Measurements from ENCODE around the gene CYP51A1. TPM values are rescaled to one million over a fixed set of nuclear protein-coding genes. Genes with fewer than 3 reads are reported as not detected.
"Not testable (repeated sequence)": the region's sequence is repeated elsewhere in the genome, so short reads cannot be mapped to it uniquely, and the experiment has no call there.

CYP51A1 gene
- polyA plus RNA-seq, 2 donors, result 27.9 to 40.8 TPM

DNA sequence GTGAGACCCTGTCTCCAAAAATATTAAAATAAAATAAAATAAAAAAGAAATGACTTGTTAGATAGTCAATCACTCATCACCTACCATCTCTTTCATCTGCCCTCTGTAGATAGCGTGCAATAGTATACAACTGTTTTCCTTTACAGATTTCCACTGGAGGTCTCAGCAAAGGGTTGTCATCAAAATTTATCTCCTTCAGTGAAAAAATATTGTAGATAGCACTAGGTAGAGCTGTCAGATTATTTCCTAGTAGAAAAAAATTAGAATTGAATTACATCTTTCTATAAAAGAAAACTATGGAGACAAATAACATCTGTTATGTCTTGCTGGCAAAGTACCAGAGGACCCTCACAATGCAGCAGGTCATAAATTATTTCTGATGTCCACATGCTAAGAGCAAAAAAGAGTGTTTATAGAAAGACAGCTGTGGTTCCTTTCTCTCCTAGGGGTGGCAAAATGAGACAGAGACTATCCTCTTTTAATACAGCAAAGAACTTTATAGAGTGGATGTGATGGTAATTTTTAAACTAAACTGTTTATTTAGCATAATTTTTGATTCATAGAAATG lies 16.3 kb upstream of the CYP51A1 start:
- Histone ChIP-seq H3K27me3 (ENCODE audit: control insufficient read depth in 1 of 2, insufficient read depth in 2 of 2, low read length in 2 of 2) (no peaks in the 10 kb centered on the region), H3K27ac (ENCODE audit: low read depth in 2 of 2, low read length in 1 of 2) (no peak overlapping the region), H3K4me3 (ENCODE audit: low read depth in 1 of 2, low read length in 2 of 2) (no peak overlapping the region), H3K36me3 (ENCODE audit: control insufficient read depth in 2 of 2, insufficient read depth in 2 of 2, low read length in 1 of 2) (no peaks in the 10 kb centered on the region), H3K4me1 (ENCODE audit: control insufficient read depth in 2 of 2, insufficient read depth in 2 of 2, low read length in 1 of 2) (no peaks in the 10 kb centered on the region), H3K9me3 (ENCODE audit: control insufficient read depth in 2 of 2, insufficient read depth in 1 of 2, low read depth in 1 of 2, low read length in 1 of 2) (no peaks in the 10 kb centered on the region)
- WGBS, 2 donors, result 79 to 80% methylated on average over 1 of the region's 1 CpG

DNA sequence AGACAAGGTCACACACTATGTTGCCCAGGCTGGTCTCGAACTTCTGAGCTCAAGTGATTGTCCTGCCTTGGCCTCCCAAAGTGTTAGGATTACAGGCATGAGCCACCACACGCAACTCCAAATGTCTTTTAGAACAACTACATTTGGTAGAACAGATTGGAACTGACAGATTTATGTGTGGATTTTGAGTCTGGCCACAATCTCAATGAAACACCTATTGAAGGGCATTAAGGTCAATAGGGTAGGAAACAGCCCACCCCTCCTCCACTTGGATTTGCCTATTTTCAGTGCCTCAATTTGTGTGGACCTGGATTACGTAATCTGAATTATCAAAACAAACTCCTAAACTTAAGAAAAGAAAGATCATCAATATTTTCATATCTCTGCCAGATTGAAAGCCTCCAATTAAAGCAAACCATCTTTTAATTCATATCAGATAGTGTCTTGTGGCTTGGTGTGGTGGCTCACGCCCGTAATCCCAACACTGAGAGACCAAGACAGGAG lies 15.5 kb upstream of the CYP51A1 start:
- Histone ChIP-seq H3K9me3 (ENCODE audit: control insufficient read depth in 2 of 2, insufficient read depth in 1 of 2, low read depth in 1 of 2, low read length in 1 of 2) (no peaks in the 10 kb centered on the region), H3K27ac (ENCODE audit: low read depth in 2 of 2, low read length in 1 of 2) (no peak overlapping the region), H3K4me1 (ENCODE audit: control insufficient read depth in 2 of 2, insufficient read depth in 2 of 2, low read length in 1 of 2) (no peaks in the 10 kb centered on the region), H3K27me3 (ENCODE audit: control insufficient read depth in 1 of 2, insufficient read depth in 2 of 2, low read length in 2 of 2) (no peaks in the 10 kb centered on the region), H3K36me3 (ENCODE audit: control insufficient read depth in 2 of 2, insufficient read depth in 2 of 2, low read length in 1 of 2) (no peaks in the 10 kb centered on the region), H3K4me3 (ENCODE audit: low read depth in 1 of 2, low read length in 2 of 2) (no peak overlapping the region)
- WGBS, 2 donors, result 93 to 96% methylated on average over 5 of the region's 5 CpGs

DNA sequence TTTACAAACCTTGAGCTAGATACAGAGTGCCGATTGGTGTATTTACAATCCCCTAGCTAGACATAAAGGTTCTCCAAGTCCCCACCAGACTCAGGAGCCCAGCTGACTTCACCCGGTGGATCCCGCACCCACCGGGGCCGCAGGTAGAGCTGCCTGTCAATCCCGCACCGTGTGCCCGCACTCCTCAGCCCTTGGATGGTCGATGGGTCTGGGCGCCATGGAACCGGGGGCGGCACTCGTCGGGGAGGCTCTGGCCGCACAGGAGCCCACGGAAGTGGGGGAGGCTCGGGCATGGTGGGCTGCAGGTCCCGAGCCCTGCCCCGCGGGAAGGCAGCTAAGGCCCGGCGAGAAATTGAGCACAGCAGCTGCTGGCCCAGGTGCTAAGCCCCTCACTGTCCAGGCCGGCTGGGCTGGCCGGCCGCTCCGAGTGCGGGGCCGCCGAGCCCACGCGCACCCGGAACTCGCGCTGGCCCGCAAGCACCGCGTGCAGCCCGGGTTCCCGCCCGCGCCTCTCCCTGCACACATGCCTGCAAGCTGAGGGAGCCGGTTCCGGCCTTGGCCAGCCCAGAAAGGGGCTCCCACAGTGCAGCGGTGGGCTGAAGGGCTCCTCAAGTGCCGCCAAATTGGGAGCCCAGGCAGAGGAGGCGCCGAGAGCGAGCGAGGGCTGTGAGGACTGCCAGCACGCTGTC lies 9.1 kb upstream of the CYP51A1 start:
- not testable (repeated sequence) for H3K27ac ChIP-seq (ENCODE audit: low read depth in 2 of 2, low read length in 1 of 2); H3K36me3 ChIP-seq (ENCODE audit: control insufficient read depth in 2 of 2, insufficient read depth in 2 of 2, low read length in 1 of 2); H3K27me3 ChIP-seq (ENCODE audit: control insufficient read depth in 1 of 2, insufficient read depth in 2 of 2, low read length in 2 of 2); H3K4me3 ChIP-seq (ENCODE audit: low read depth in 1 of 2, low read length in 2 of 2); H3K4me1 ChIP-seq (ENCODE audit: control insufficient read depth in 2 of 2, insufficient read depth in 2 of 2, low read length in 1 of 2); H3K9me3 ChIP-seq (ENCODE audit: control insufficient read depth in 2 of 2, insufficient read depth in 1 of 2, low read depth in 1 of 2, low read length in 1 of 2)
- 92 to 93% methylated on average over 45 to 50 of the region's 50 CpGs for WGBS, 2 donors

DNA sequence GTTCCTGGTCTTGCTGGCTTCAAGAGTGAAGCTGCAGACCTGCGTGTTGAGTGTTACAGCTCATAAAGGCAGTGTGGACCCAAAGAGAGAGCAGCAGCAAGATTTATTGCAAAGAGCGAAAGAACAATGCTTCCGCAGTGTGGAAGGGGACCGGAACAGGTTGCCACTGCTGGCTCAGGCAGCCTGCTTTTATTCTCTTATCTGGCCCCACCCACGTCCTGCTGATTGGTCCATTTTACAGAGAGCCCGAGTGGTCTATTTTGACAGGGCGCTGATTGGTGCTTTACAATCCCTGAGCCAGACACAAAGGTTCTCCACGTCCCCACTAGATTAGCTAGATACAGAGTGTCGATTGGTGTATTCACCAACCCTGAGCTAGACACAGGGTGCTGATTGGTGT lies 8.5 kb upstream of the CYP51A1 start:
- H3K4me3 ChIP-seq (ENCODE audit: low read depth in 1 of 2, low read length in 2 of 2); H3K4me1 ChIP-seq (ENCODE audit: control insufficient read depth in 2 of 2, insufficient read depth in 2 of 2, low read length in 1 of 2); H3K27me3 ChIP-seq (ENCODE audit: control insufficient read depth in 1 of 2, insufficient read depth in 2 of 2, low read length in 2 of 2); H3K9me3 ChIP-seq (ENCODE audit: control insufficient read depth in 2 of 2, insufficient read depth in 1 of 2, low read depth in 1 of 2, low read length in 1 of 2); H3K36me3 ChIP-seq (ENCODE audit: control insufficient read depth in 2 of 2, insufficient read depth in 2 of 2, low read length in 1 of 2); H3K27ac ChIP-seq (ENCODE audit: low read depth in 2 of 2, low read length in 1 of 2): not testable (repeated sequence)
- 91 to 94% methylated on average over 9 of the region's 9 CpGs for WGBS, 2 donors

DNA sequence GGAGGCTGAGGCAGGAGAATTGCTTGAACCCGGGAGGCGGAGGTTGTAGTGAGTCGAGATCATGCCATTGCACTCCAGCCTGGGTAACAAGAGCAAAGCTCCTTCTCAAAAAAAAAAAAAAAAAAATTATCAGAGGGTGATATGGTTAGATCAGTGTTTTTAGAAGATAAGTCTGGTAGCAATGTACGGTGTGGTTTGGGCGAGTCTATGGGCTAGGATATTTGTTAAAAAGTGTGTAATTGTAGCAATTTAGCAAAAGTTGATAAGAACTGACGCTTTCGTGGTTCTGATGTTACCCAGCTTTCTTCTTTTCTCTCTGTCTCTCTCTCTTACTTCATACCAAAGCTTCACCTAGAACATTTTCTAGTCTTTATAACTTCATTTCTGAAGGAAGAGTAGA lies 6.9 kb upstream of the CYP51A1 start:
- H3K4me3 ChIP-seq (ENCODE audit: low read depth in 1 of 2, low read length in 2 of 2), result no peak overlapping the region
- H3K36me3 ChIP-seq (ENCODE audit: control insufficient read depth in 2 of 2, insufficient read depth in 2 of 2, low read length in 1 of 2), result no peaks in the 10 kb centered on the region
- no peaks in the 10 kb centered on the region for H3K4me1 ChIP-seq (ENCODE audit: control insufficient read depth in 2 of 2, insufficient read depth in 2 of 2, low read length in 1 of 2)
- H3K9me3 ChIP-seq (ENCODE audit: control insufficient read depth in 2 of 2, insufficient read depth in 1 of 2, low read depth in 1 of 2, low read length in 1 of 2), result no peaks in the 10 kb centered on the region
- H3K27ac ChIP-seq (ENCODE audit: low read depth in 2 of 2, low read length in 1 of 2), result no peak overlapping the region
- 92 to 94% methylated on average over 7 of the region's 7 CpGs for WGBS, 2 donors
- no peaks in the 10 kb centered on the region for H3K27me3 ChIP-seq (ENCODE audit: control insufficient read depth in 1 of 2, insufficient read depth in 2 of 2, low read length in 2 of 2)

DNA sequence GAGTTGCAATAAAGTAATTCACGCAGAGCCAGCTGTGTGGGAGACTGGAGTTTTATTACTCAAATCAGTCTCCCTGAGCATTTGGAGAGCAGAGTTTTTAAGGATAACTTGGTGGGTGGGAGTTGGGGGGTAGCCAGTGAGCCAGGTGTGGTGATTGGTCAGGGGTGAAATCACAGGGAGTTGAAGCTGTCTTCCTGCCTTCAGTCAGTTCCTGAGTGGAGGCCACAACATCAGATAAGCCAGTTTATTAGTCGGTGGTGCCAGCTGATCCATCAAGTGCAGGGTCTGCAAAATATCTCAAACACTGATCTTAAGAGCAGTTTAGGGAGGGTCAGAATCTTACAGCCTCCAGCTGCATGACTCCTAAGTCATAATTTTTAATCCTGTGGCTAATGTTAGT lies 3.3 kb upstream of the CYP51A1 start:
- no peaks in the 10 kb centered on the region for H3K27me3 ChIP-seq (ENCODE audit: control insufficient read depth in 1 of 2, insufficient read depth in 2 of 2, low read length in 2 of 2)
- no peaks in the 10 kb centered on the region for H3K36me3 ChIP-seq (ENCODE audit: control insufficient read depth in 2 of 2, insufficient read depth in 2 of 2, low read length in 1 of 2)
- H3K4me1 ChIP-seq (ENCODE audit: control insufficient read depth in 2 of 2, insufficient read depth in 2 of 2, low read length in 1 of 2), result no peaks in the 10 kb centered on the region
- H3K4me3 ChIP-seq (ENCODE audit: low read depth in 1 of 2, low read length in 2 of 2), result no peak overlapping the region
- H3K9me3 ChIP-seq (ENCODE audit: control insufficient read depth in 2 of 2, insufficient read depth in 1 of 2, low read depth in 1 of 2, low read length in 1 of 2), result no peaks in the 10 kb centered on the region
- no peak overlapping the region for H3K27ac ChIP-seq (ENCODE audit: low read depth in 2 of 2, low read length in 1 of 2)
- 49 to 60% methylated on average over 2 of the region's 2 CpGs for WGBS, 2 donors

DNA sequence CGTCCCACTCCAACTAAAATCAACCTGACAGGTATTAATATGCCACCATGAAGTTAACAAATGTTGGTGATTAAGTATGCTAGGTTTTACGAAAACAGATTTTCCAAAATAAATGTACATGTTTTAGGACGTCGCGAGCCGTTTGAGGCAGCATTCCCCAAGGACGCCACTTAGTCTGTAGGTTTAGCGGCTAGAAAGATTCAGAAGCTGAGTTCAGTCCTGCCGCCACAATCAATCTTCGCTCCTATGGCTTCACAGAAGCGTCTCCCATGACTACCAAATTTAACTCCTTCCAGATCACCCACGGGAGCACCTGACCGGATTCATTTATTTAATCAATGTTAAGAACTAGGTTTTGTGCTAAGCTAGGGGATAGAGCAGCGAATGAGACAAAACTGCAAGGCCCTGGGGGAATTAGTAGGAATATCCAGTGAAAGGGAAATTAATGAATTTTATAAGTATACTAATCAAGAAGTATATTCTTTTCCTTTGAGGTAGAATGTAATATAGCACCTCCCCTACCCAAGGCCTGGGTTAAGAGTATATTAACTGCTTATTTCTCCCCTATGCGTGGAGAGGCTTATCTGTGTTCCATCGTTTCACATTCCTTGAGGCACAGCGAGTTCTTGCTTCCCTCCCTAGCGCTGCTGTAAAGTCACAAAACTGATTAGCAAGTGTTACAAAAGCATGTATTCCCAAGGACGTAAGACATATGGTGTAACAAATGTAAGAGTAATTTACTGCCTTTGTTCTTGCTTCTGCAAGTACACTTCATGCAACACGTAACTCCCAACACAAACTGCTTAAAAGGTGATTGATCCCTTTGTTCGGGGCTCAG lies 994 bp upstream of the CYP51A1 start:
- peak overlapping the region; percentile 83 to 100 for H3K4me3 ChIP-seq (ENCODE audit: low read depth in 1 of 2, low read length in 2 of 2)
- H3K27ac ChIP-seq (ENCODE audit: low read depth in 2 of 2, low read length in 1 of 2), result peak overlapping the region; percentile 95 to 96
- H3K27me3 ChIP-seq (ENCODE audit: control insufficient read depth in 1 of 2, insufficient read depth in 2 of 2, low read length in 2 of 2), result no peaks in the 10 kb centered on the region
- WGBS, 2 donors, result 19 to 25% methylated on average over 21 of the region's 21 CpGs
- H3K4me1 ChIP-seq (ENCODE audit: control insufficient read depth in 2 of 2, insufficient read depth in 2 of 2, low read length in 1 of 2), result no peaks in the 10 kb centered on the region
- H3K36me3 ChIP-seq (ENCODE audit: control insufficient read depth in 2 of 2, insufficient read depth in 2 of 2, low read length in 1 of 2), result peaks cover 0 to 3% of the 10 kb centered on the region in 2 donors
- H3K9me3 ChIP-seq (ENCODE audit: control insufficient read depth in 2 of 2, insufficient read depth in 1 of 2, low read depth in 1 of 2, low read length in 1 of 2), result no peaks in the 10 kb centered on the region

DNA sequence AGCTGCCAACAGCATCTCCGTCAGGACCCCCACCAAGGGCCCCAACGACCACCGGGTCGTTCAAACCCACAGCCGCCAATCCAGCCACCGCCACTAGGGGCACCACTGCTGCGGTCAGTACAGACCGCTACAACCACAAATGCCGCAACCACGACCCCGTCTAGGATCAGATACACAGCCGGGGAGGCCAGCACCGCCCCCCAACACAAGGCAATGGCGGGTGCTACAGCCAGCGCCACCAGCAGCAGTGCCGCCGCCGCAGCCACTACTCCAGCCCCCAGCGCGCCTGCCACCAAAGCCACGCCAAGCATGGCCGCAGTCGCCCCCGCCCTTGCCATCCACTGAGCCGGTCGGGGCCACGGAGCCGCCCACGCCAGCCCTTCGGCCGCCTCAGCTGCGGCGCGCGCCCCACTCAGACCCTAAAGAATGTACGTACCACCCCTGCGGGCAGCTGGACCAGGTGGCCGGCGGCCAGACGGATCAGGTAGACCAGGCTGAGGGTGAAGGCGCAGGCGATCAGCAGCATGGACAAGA lies 473 bp downstream of the CYP51A1 start:
- peak overlapping the region; percentile 95 to 96 for H3K27ac ChIP-seq (ENCODE audit: low read depth in 2 of 2, low read length in 1 of 2)
- no peaks in the 10 kb centered on the region for H3K9me3 ChIP-seq (ENCODE audit: control insufficient read depth in 2 of 2, insufficient read depth in 1 of 2, low read depth in 1 of 2, low read length in 1 of 2)
- H3K4me3 ChIP-seq (ENCODE audit: low read depth in 1 of 2, low read length in 2 of 2), result peak overlapping the region; percentile 83 to 100
- no peaks in the 10 kb centered on the region for H3K4me1 ChIP-seq (ENCODE audit: control insufficient read depth in 2 of 2, insufficient read depth in 2 of 2, low read length in 1 of 2)
- H3K27me3 ChIP-seq (ENCODE audit: control insufficient read depth in 1 of 2, insufficient read depth in 2 of 2, low read length in 2 of 2), result no peaks in the 10 kb centered on the region
- H3K36me3 ChIP-seq (ENCODE audit: control insufficient read depth in 2 of 2, insufficient read depth in 2 of 2, low read length in 1 of 2), result peaks cover 0 to 3% of the 10 kb centered on the region in 2 donors
- WGBS, 2 donors, result 0 to 1% methylated on average over 40 to 42 of the region's 42 CpGs

DNA sequence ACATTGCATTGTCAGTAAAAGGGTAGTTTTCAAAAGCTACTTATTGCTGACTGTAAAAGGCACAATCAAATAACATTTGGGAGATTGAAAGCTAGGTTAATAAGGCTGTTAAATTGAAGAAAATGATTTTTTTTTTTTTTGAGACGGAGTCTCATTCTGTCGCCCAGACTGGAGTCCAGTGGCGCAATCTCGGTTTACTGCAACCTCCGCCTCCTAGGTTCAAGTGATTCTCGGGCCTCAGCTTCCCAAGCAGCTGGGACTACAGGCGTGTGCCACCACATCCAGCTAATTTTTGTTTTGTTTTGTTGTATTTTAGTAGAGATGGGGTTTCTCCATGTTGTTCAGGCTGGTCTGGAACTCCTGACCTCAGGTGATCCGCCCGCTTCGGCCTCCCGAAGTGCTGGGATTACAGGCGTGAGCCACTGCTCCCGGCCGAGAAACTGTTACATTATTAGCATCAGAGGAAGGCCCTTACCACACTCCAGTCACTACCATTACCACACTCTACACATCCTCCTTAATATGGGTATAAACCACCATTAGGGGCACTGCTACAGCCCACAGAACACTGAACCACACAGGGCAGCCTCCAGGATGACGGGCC lies 1.0 kb downstream of the CYP51A1 start:
- Histone ChIP-seq H3K4me3 (ENCODE audit: low read depth in 1 of 2, low read length in 2 of 2) (peak overlapping the region; percentile 83 to 100), H3K27ac (ENCODE audit: low read depth in 2 of 2, low read length in 1 of 2) (peak overlapping the region; percentile 95 to 96), H3K27me3 (ENCODE audit: control insufficient read depth in 1 of 2, insufficient read depth in 2 of 2, low read length in 2 of 2) (no peaks in the 10 kb centered on the region), H3K36me3 (ENCODE audit: control insufficient read depth in 2 of 2, insufficient read depth in 2 of 2, low read length in 1 of 2) (peaks cover 0 to 7% of the 10 kb centered on the region in 2 donors), H3K9me3 (ENCODE audit: control insufficient read depth in 2 of 2, insufficient read depth in 1 of 2, low read depth in 1 of 2, low read length in 1 of 2) (no peaks in the 10 kb centered on the region), H3K4me1 (ENCODE audit: control insufficient read depth in 2 of 2, insufficient read depth in 2 of 2, low read length in 1 of 2) (no peaks in the 10 kb centered on the region)
- WGBS, 2 donors, result 36 to 39% methylated on average over 15 of the region's 15 CpGs

Data from esophagus (tissue), 2 donors.